ENCODE data around the gene NOX4.
"Not testable (repeated sequence)": the region's sequence is repeated elsewhere in the genome, so short reads cannot be mapped to it uniquely, and the experiment has no call there.

The NOX4 gene

DNA sequence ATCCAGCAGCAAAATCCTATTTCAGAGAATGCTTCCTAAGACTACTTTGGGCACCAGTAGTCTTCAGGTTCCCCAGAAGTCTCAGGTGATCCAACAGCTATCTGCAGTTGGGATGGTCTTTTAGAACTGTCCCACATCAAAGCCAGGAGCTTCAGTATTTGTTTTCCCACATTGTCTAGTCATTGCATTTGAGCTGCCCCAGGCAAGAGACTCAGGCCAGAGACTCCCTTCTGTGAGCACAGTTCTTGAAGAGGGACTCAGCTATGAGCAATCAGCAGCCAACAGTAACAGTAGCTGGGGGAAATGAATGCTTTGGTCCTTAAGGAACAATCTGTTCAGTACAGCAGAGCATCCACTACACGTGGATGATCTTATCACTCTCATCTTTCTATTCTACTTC lies 188.1 kb downstream of the NOX4 start:
- not testable (repeated sequence) for DNase-seq (ENCODE audit: low read depth, low spot score)

DNA sequence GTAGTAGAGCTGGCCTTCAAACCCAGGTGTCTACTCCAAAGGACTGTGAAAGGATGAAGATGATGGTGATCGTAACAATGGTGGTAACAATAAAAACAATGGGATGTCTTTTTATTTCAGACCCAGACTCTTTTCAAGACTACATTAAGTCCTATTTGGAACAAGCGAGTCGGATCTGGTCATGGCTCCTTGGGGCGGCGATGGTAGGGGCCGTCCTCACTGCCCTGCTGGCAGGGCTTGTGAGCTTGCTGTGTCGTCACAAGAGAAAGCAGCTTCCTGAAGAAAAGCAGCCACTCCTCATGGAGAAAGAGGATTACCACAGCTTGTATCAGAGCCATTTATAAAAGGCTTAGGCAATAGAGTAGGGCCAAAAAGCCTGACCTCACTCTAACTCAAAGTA lies 196.2 kb downstream of the NOX4 start:
- not testable (repeated sequence) for DNase-seq (ENCODE audit: low read depth, low spot score)

DNA sequence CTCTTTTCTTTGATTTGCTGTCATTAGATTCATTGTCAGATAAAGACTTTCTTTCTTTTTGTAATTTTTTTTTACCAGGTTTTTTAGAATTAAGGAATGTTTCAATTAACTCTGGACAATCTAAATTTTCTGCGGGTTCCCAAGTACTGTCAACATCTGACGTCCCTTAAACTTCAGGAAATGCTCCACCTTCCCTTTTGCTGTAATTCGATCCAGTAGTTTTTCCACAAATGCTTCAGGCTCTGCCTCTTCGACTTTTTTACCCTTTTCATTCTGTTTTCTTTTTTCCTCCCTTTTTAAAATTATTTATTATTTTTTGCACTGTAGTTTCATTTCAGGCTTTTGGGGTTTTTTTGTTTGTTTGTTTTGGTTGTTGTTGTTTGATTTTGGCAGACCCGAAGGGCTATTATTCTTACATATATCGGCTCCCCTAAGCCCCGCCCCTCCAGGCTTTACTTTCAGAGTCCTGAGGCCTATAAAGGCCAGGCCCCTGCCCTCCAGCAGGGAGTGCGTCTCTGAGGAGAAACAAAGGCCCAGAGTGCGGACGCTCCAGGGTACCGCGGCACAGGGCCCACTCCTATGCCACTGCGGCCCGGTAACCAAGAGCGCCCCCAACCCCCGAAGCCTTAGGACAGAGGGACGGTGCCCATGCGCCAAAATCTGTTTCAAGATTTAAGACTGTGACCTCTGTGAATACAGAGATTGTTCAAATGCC lies 197.1 kb downstream of the NOX4 start:
- no peak for DNase-seq (ENCODE audit: low read depth, low spot score)

DNA sequence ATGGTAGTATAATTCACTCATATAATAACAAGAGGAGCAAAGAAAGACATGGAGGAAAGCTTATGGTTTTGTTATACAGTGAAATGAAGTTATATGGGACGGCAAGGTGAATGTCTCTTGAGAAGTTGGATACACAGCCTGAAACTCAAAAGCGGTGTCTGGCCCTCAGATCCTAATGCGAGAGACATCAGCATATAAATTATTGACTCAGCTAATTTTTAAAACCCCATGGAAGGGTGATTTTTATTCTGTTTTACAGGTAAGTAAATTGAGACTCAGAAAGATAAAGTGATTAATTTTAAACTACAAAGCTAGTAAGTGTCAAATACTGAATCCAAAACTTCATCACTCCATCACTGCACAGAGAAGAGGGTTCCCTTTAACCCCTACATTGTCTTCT lies 203.2 kb downstream of the NOX4 start:
- not testable (repeated sequence) for DNase-seq (ENCODE audit: low read depth, low spot score)

DNA sequence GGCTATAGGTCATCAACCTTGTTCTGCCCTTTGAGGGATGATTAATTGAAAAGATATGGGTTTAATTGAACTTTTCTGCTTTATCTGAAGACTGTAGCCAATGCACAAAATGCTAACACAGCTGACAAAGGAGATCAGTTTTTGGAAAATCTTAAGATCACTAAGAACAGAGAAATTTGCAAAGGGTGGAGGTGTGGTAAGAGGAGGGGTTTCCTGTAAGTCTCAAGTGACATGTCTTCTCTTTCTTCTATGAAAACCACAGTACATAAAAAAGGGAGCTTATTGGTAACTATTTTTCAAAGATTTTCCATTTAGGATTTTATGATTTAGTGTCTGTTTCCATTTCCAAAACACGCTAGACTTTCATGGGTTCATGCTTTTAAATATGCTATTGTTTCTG lies 204.6 kb downstream of the NOX4 start:
- DNase-seq (ENCODE audit: low read depth, low spot score) = not testable (repeated sequence)

DNA sequence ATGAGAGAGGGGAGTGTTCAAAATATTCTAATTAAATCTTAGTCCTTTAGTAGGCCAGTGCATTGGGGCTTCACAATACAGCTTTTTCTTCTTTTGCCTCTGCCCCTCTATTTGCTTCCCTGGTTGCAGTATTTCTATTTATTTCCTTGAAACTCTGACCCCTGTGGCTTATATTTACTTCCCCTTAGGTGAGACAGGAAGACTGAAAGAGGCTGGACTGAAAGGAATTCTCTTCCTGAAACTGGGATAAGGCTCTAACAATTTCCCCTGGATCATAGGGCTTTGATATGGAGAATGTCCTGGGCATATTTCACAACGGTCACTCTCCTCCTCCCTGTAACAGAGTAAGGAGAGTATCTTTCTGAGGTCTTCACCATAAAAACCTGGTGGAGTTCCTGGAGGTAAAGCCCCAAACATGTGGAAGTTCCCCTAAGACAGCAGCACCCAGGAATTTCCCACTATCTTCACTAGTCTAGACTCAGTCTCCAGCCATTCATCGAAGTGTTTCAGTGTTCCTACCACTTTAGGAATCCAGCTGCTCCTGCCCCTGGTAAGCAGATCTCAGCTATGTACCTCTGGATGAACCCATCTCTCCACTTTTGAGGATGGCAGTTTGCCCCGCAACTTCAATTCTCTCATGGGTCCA lies 210.0 kb downstream of the NOX4 start:
- DNase-seq (ENCODE audit: low read depth, low spot score) = not testable (repeated sequence)

DNA sequence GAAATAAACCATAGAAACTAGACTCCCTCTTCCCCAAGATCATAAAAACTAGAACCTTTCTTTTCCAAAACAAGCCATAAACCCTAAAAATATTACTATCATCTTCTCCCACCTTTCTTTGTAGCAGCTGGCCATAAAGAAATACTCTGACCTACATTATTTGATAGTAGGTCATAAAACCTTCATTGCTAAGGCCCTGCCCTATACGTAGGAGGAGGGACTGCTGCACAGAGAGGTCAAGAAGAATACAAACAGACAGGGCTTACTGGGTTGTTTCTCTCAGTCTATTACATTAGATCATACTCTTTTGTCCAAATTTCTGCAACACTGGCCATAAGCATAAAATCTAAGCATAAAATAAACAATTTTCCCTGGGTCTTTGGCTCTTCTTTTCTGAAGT lies 212.0 kb downstream of the NOX4 start:
- DNase-seq (ENCODE audit: low read depth, low spot score) = no peak

DNA sequence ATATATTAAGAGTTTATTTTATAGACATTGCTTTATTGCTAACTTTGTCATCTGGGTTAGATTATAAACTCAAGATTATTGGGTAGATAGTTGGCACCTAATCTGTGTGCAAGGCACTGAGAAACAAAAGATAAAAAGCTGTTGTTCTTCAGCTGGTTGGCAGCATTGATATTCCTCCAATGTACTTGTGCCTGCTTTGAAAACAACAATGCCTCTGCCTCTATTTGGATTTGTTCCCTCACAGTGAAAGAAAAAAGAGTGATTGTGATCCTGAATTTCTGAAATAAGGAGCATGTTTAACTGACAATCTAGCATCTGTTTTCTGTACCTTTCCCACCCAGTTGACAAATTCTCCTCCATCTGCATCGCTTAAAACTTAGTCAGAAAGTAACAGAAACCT lies 215.2 kb downstream of the NOX4 start:
- DNase-seq (ENCODE audit: low read depth, low spot score) = no peak
